ENCODE data around the gene CNST.
"Not testable (repeated sequence)": the region's sequence is repeated elsewhere in the genome, so short reads cannot be mapped to it uniquely, and the experiment has no call there.

The CNST gene

GRCh38 chr1:246559310-246559709 is 6.9 kb upstream of the CNST start:
- DNase-seq (ENCODE audit: low read depth), result no peak

- DNase-seq (ENCODE audit: low read depth), result not testable (repeated sequence)
Measured at GRCh38 chr1:246560833-246561232, 5.4 kb upstream of the CNST start.

- no peak for DNase-seq (ENCODE audit: low read depth)
Measured at GRCh38 chr1:246564839-246565750, 1.2 kb upstream of the CNST start.

- no peak for DNase-seq (ENCODE audit: low read depth)
Measured at GRCh38 chr1:246565751-246566127, 517 bp upstream of the CNST start.

GRCh38 chr1:246566813-246567645 is 773 bp downstream of the CNST start:
- DNase-seq (ENCODE audit: low read depth), result peak; percentile 2

- no peak for DNase-seq (ENCODE audit: low read depth)
Measured at GRCh38 chr1:246567646-246568235, 1.5 kb downstream of the CNST start.

GRCh38 chr1:246569248-246570238 is 3.3 kb downstream of the CNST start:
- no peak for DNase-seq (ENCODE audit: low read depth)

- DNase-seq (ENCODE audit: low read depth), result not testable (repeated sequence)
Measured at GRCh38 chr1:246571309-246571708, 5.1 kb downstream of the CNST start.

GRCh38 chr1:246571953-246572352 is 5.7 kb downstream of the CNST start:
- DNase-seq (ENCODE audit: low read depth), result no peak

GRCh38 chr1:246572785-246573184 is 6.5 kb downstream of the CNST start:
- no peak for DNase-seq (ENCODE audit: low read depth)

GRCh38 chr1:246573491-246573890 is 7.2 kb downstream of the CNST start:
- no peak for DNase-seq (ENCODE audit: low read depth)

- no peak for DNase-seq (ENCODE audit: low read depth)
Measured at GRCh38 chr1:246576709-246577032, 10.4 kb downstream of the CNST start.

- no peak for DNase-seq (ENCODE audit: low read depth)
Measured at GRCh38 chr1:246577082-246577719, 10.9 kb downstream of the CNST start.

- no peak for DNase-seq (ENCODE audit: low read depth)
Measured at GRCh38 chr1:246577720-246578106, 11.5 kb downstream of the CNST start.

- DNase-seq (ENCODE audit: low read depth), result no peak
Measured at GRCh38 chr1:246579818-246580217, 13.6 kb downstream of the CNST start.

- no peak for DNase-seq (ENCODE audit: low read depth)
Measured at GRCh38 chr1:246580497-246581370, 14.5 kb downstream of the CNST start.

GRCh38 chr1:246582301-246583055 is 16.2 kb downstream of the CNST start:
- no peak for DNase-seq (ENCODE audit: low read depth)

GRCh38 chr1:246583056-246583440 is 16.8 kb downstream of the CNST start:
- no peak for DNase-seq (ENCODE audit: low read depth)

- DNase-seq (ENCODE audit: low read depth), result no peak
Measured at GRCh38 chr1:246583448-246584185, 17.4 kb downstream of the CNST start.
